GM12878 (cell line): ENCODE measurements around the gene GALNT6. TPM values are rescaled to one million over a fixed set of nuclear protein-coding genes. Genes with fewer than 3 reads are reported as not detected.

Source experiments
- BCL11A ChIP-seq: IDR thresholded peaks from 2 replicates; pipeline ENCODE4 v1.6.1; 2011; ENCODE audit warnings: low read depth, low read length
- CBX3 ChIP-seq: fragments of 200-600 bp; sonication (generic); IDR thresholded peaks from 2 replicates; pipeline ENCODE4 v1.6.1; 2016; ENCODE audit warnings: low read depth, borderline replicate concordance
- CHD1 ChIP-seq: IDR thresholded peaks from 2 replicates; pipeline ENCODE4 v1.6.1; 2012; ENCODE audit warnings: low read depth, low read length, improper control_type of control experiment
- CHD2 ChIP-seq: IDR thresholded peaks from 2 replicates; pipeline ENCODE4 v1.6.1; 2011; ENCODE audit warnings: low read depth, low read length, improper control_type of control experiment, borderline replicate concordance
- EED ChIP-seq: sonication (generic); IDR thresholded peaks from 2 replicates; pipeline ENCODE4 v1.6.1; 2016; ENCODE audit warnings: antibody characterized with exemption, low read depth
- IKZF2 ChIP-seq, 2 experiments: fragments of 450-650 bp; IDR thresholded peaks; 2 replicates each; pipeline ENCODE4 v1.6.1; 2017; ENCODE audit warnings: mild to moderate bottlenecking in 2 of 2, moderate library complexity in 2 of 2
- IRF3 ChIP-seq: fragments of 450-650 bp; IDR thresholded peaks from 2 replicates; pipeline ENCODE4 v1.6.1; 2014; ENCODE audit warnings: mild to moderate bottlenecking
- JUND ChIP-seq: IDR thresholded peaks from 2 replicates; pipeline ENCODE4 v1.6.1; 2012; ENCODE audit warnings: low read depth, mild to moderate bottlenecking, low read length, improper control_type of control experiment, moderate library complexity
- NFXL1 ChIP-seq: fragments of 450-650 bp; IDR thresholded peaks from 2 replicates; pipeline ENCODE4 v1.6.1; 2017; ENCODE audit warnings: antibody characterized with exemption, mild to moderate bottlenecking, borderline replicate concordance
- POU2F2 ChIP-seq: IDR thresholded peaks from 3 replicates; pipeline ENCODE4 v1.6.1; 2011; ENCODE audit warnings: low read depth, mild to moderate bottlenecking, low read length, borderline replicate concordance
- RFX5 ChIP-seq: IDR thresholded peaks from 2 replicates; pipeline ENCODE4 v1.6.1; 2011; ENCODE audit warnings: low read depth, low read length, improper control_type of control experiment
- SMC3 ChIP-seq: IDR thresholded peaks from 2 replicates; pipeline ENCODE4 v1.6.1; 2011; ENCODE audit warnings: low read length, improper control_type of control experiment, borderline replicate concordance
- SPI1 ChIP-seq: IDR thresholded peaks from 2 replicates; pipeline ENCODE4 v1.6.1; 2011; ENCODE audit warnings: low read depth, mild to moderate bottlenecking, low read length, moderate library complexity, borderline replicate concordance; ENCODE audit not compliant: insufficient read depth
- SREBF2 ChIP-seq: IDR thresholded peaks from 2 replicates; pipeline ENCODE4 v1.6.1; 2012; ENCODE audit warnings: mild to moderate bottlenecking, low read length
- TARDBP ChIP-seq: IDR thresholded peaks from 2 replicates; pipeline ENCODE4 v1.6.1; 2016; ENCODE audit warnings: borderline replicate concordance
- TCF7 ChIP-seq: IDR thresholded peaks from 2 replicates; pipeline ENCODE4 v1.6.1; 2014; ENCODE audit warnings: antibody characterized with exemption, borderline replicate concordance
- ZNF217 ChIP-seq: fragments of 450-650 bp; IDR thresholded peaks from 2 replicates; pipeline ENCODE4 v1.6.1; 2017; ENCODE audit warnings: antibody characterized with exemption, mild to moderate bottlenecking
- ZSCAN29 ChIP-seq: fragments of 450-650 bp; IDR thresholded peaks from 2 replicates; pipeline ENCODE4 v1.6.1; 2017; ENCODE audit warnings: mild to moderate bottlenecking, moderate library complexity
- polyA plus RNA-seq, 11 experiments: library from polyadenylated mRNA; depleted of rRNA in 4 of 11; unstranded in 6 of 11; stranded (reverse) in 5 of 11; fragments of >200 nt; fragmentation: Nextera tagmentation in 4 of 11; fragmentation: Illumina TruSeq in 1 of 11; extraction: Ambion mirVana in 4 of 11; extraction: Trizol in 1 of 11; gene quantifications; 1 replicate in 1 of 11; 2 replicates in 10 of 11; pipeline versions ENCODE4 v1.2.1 to v1.2.3, GENCODE V29; 2011 to 2016; ENCODE audit warnings: inconsistent platforms in 2 of 11, missing spikeins in 2 of 11, low read depth in 1 of 11
- total RNA-seq, 4 experiments: library from RNA; depleted of rRNA in 3 of 4; stranded (reverse); fragments of >200 nt in 3 of 4; fragmentation: Illumina TruSeq in 1 of 4; extraction: Trizol in 1 of 4; gene quantifications; 2 replicates each; pipeline versions ENCODE4 v1.2.1 to v1.2.3, GENCODE V29; 2013 to 2021
- TF ChIP-seq, protein P1 (sequence below): fragments of 450-650 bp; IDR thresholded peaks from 2 replicates; pipeline ENCODE4 v1.6.1; 2016; ENCODE audit warnings: mild to moderate bottlenecking, moderate library complexity, borderline replicate concordance
- TF ChIP-seq, protein P2 (sequence below): fragments of 450-650 bp; IDR thresholded peaks from 2 replicates; pipeline ENCODE4 v1.6.1; 2016; ENCODE audit warnings: mild to moderate bottlenecking

The GALNT6 gene
- total and polyA plus RNA-seq, 10 of the 15 experiments (the other 5 are each of a cell fraction or from before 2014, with no cell fraction given): 6.6 to 40.4 (median 23.7) TPM

- TF ChIP-seq, protein P1, sequence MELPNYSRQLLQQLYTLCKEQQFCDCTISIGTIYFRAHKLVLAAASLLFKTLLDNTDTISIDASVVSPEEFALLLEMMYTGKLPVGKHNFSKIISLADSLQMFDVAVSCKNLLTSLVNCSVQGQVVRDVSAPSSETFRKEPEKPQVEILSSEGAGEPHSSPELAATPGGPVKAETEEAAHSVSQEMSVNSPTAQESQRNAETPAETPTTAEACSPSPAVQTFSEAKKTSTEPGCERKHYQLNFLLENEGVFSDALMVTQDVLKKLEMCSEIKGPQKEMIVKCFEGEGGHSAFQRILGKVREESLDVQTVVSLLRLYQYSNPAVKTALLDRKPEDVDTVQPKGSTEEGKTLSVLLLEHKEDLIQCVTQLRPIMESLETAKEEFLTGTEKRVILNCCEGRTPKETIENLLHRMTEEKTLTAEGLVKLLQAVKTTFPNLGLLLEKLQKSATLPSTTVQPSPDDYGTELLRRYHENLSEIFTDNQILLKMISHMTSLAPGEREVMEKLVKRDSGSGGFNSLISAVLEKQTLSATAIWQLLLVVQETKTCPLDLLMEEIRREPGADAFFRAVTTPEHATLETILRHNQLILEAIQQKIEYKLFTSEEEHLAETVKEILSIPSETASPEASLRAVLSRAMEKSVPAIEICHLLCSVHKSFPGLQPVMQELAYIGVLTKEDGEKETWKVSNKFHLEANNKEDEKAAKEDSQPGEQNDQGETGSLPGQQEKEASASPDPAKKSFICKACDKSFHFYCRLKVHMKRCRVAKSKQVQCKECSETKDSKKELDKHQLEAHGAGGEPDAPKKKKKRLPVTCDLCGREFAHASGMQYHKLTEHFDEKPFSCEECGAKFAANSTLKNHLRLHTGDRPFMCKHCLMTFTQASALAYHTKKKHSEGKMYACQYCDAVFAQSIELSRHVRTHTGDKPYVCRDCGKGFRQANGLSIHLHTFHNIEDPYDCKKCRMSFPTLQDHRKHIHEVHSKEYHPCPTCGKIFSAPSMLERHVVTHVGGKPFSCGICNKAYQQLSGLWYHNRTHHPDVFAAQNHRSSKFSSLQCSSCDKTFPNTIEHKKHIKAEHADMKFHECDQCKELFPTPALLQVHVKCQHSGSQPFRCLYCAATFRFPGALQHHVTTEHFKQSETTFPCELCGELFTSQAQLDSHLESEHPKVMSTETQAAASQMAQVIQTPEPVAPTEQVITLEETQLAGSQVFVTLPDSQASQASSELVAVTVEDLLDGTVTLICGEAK: peak; percentile 80
- no peak for TF ChIP-seq ZNF217
- TF ChIP-seq CHD2: peak; percentile 71; the same call in 1 of the 2 replicates
- no peak for TF ChIP-seq RFX5
- TF ChIP-seq EED: peak; percentile 98
- peak; percentile 81; the same call in 2 of the 3 replicates for TF ChIP-seq POU2F2
- no peak for TF ChIP-seq NFXL1
- TF ChIP-seq TCF7: peak; percentile 98
- TF ChIP-seq CHD1: no peak
- TF ChIP-seq SREBF2: no peak
- peak; percentile 81 for TF ChIP-seq BCL11A
- TF ChIP-seq, protein P2, sequence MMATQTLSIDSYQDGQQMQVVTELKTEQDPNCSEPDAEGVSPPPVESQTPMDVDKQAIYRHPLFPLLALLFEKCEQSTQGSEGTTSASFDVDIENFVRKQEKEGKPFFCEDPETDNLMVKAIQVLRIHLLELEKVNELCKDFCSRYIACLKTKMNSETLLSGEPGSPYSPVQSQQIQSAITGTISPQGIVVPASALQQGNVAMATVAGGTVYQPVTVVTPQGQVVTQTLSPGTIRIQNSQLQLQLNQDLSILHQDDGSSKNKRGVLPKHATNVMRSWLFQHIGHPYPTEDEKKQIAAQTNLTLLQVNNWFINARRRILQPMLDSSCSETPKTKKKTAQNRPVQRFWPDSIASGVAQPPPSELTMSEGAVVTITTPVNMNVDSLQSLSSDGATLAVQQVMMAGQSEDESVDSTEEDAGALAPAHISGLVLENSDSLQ: peak; percentile 83
- TF ChIP-seq TARDBP: peak; percentile 79; the same call in 1 of the 2 replicates
- peak; percentile 81 for TF ChIP-seq SPI1
- no peak for TF ChIP-seq IRF3
- no peak for TF ChIP-seq ZSCAN29
- peak; percentile 44; the same call in 1 of the 2 replicates for TF ChIP-seq JUND
- no peak for TF ChIP-seq CBX3
- TF ChIP-seq SMC3: no peak; the same call in 1 of the 2 replicates
- TF ChIP-seq IKZF2 (IDR thresholded peaks at IDR 0.05): peak; percentile 93
Observed at GRCh38 chr12:51368640-51369517, 22.3 kb downstream of the GALNT6 start (continued).
